ENCODE results near the gene TFR2. TPM values are rescaled to one million over a fixed set of nuclear protein-coding genes. Genes with fewer than 3 reads are reported as not detected.

The TFR2 gene
- total and polyA plus RNA-seq, 9 donors = 0.22 to 2.2 (median 0.81) TPM

- WGBS (ENCODE audit: insufficient coverage) = 3% methylated on average over 31 of the region's 37 CpGs
- Histone ChIP-seq H3K27me3 (ENCODE audit: control insufficient read depth, insufficient read depth, low read length) (peaks cover 5% of the 10 kb centered on the region), H3K9me3 (replicated peaks; ENCODE audit: control insufficient read depth, low read depth, low read length) (no peaks in the 10 kb centered on the region), H3K4me1 (ENCODE audit: control insufficient read depth, insufficient read depth, low read length) (peaks cover 11% of the 10 kb centered on the region), H3K36me3 (ENCODE audit: control insufficient read depth, insufficient read depth, low read length) (peaks cover 3% of the 10 kb centered on the region), H3K4me3 (ENCODE audit: low read length) (no peak overlapping the region), H3K27ac (ENCODE audit: low read length) (no peak overlapping the region)
- DNase-seq = peak; percentile 84
Measured at GRCh38 chr7:100626530-100627237, 14.7 kb downstream of the TFR2 start.

- peaks cover 11% of the 10 kb centered on the region for H3K4me1 ChIP-seq (ENCODE audit: control insufficient read depth, insufficient read depth, low read length)
- peaks cover 4% of the 10 kb centered on the region for H3K27me3 ChIP-seq (ENCODE audit: control insufficient read depth, insufficient read depth, low read length)
- H3K9me3 ChIP-seq (replicated peaks; ENCODE audit: control insufficient read depth, low read depth, low read length) = no peaks in the 10 kb centered on the region
- peaks cover 3% of the 10 kb centered on the region for H3K36me3 ChIP-seq (ENCODE audit: control insufficient read depth, insufficient read depth, low read length)
- H3K27ac ChIP-seq (ENCODE audit: low read length) = no peak overlapping the region
- no peak for DNase-seq
- WGBS (ENCODE audit: insufficient coverage) = 0% methylated on average over 1 of the region's 3 CpGs
- no peak overlapping the region for H3K4me3 ChIP-seq (ENCODE audit: low read length)
Measured at GRCh38 chr7:100626055-100626454, 15.3 kb downstream of the TFR2 start.

DNA sequence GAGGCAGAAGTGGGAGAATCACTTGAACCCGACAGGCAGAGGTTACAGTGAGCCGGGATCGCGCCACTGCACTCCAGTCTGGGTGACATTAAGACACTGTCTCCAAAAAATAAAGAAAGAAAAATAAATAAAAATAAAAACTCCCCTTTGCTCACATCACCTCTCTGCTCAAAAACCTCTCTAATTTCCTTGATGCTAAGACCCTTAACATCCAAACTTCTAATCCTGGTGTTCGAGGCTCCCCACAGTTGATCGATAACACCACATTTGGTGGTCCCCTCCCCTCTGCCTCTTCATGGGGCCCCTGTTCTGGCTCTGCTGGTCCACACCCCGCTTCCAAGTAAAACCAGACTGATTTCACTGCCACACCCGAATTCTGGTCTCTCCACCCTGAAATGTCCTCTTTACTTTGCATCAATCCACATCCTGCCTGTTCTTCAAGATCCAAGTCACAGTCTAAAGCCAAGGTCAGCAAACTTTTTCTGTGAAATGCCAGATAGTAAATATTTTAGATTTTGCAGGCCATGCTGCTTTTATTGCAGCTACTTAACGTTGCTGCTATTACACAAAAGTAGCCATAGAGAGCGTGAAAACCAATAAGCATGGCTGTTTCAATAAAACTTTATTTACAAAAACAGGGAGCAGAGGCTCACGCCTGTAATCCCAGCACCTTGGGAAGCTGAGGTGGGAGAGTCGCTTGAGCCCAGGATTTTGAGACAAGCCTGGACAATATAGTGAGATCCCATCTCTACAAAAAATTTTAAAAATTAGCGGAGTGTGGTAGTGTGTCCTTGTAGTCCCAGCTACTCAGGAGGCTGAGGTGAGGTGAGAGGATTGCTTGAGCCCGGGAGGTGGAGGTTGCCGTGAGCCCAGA lies 17.2 kb downstream of the TFR2 start:
- Histone ChIP-seq H3K4me1 (ENCODE audit: control insufficient read depth, insufficient read depth, low read length) (peaks cover 11% of the 10 kb centered on the region), H3K9me3 (replicated peaks; ENCODE audit: control insufficient read depth, low read depth, low read length) (no peaks in the 10 kb centered on the region), H3K27ac (ENCODE audit: low read length) (no peak overlapping the region), H3K36me3 (ENCODE audit: control insufficient read depth, insufficient read depth, low read length) (peaks cover 11% of the 10 kb centered on the region), H3K4me3 (ENCODE audit: low read length) (no peak overlapping the region), H3K27me3 (ENCODE audit: control insufficient read depth, insufficient read depth, low read length) (peaks cover 2% of the 10 kb centered on the region)
- no peak for DNase-seq
- WGBS (ENCODE audit: insufficient coverage) = 85% methylated on average over 6 of the region's 15 CpGs

DNA sequence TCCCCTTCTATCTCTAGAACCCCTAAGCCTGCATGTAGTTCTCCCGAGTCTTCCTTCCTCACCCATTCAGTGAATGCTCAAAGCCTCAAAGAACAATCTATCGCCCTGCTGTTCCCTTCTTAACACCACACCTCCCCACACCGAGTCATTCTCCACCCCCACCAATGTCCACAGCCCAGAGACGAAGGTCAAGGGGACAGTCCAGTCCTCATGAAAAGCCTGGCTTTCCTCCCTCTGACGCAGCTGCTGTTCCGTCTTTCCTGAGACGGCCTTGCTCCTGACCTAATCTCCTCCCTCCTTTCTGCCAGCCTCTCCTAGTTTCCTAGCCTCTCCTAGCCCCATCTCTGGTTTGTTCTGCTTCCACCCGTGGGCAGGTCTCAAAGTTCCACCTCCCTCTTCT lies 19.8 kb downstream of the TFR2 start:
- 60% methylated on average over 8 of the region's 8 CpGs for WGBS (ENCODE audit: insufficient coverage)
- H3K27ac ChIP-seq (ENCODE audit: low read length) = no peak overlapping the region
- DNase-seq = no peak
- H3K4me3 ChIP-seq (ENCODE audit: low read length) = no peak overlapping the region
- no peaks in the 10 kb centered on the region for H3K9me3 ChIP-seq (replicated peaks; ENCODE audit: control insufficient read depth, low read depth, low read length)
- H3K36me3 ChIP-seq (ENCODE audit: control insufficient read depth, insufficient read depth, low read length) = peaks cover 11% of the 10 kb centered on the region
- H3K4me1 ChIP-seq (ENCODE audit: control insufficient read depth, insufficient read depth, low read length) = peaks cover 6% of the 10 kb centered on the region
- H3K27me3 ChIP-seq (ENCODE audit: control insufficient read depth, insufficient read depth, low read length) = no peaks in the 10 kb centered on the region

DNA sequence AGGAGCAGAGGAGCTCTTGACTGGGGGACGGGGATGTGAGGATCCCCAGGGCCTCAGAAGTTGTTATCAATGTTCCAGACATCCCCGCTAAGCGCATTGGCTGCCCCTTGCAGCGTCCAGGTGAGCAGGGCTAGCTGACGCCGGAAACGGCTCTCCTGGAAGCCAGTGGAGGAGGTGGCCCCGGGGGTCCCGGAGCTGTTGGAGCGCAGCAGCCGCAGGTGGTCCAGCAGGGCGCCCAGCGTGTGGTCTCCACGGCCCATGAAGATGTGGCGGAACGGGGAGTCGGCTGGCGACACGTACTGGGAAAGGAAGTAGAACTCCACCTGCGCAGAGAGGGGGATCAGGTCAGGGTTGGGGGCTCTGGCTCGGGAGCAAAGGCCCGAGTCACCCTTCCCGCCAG lies 20.5 kb downstream of the TFR2 start:
- no peaks in the 10 kb centered on the region for H3K9me3 ChIP-seq (replicated peaks; ENCODE audit: control insufficient read depth, low read depth, low read length)
- 90% methylated on average over 13 of the region's 23 CpGs for WGBS (ENCODE audit: insufficient coverage)
- H3K4me1 ChIP-seq (ENCODE audit: control insufficient read depth, insufficient read depth, low read length) = no peaks in the 10 kb centered on the region
- no peak overlapping the region for H3K4me3 ChIP-seq (ENCODE audit: low read length)
- H3K36me3 ChIP-seq (ENCODE audit: control insufficient read depth, insufficient read depth, low read length) = peaks cover 11% of the 10 kb centered on the region
- no peak overlapping the region for H3K27ac ChIP-seq (ENCODE audit: low read length)
- DNase-seq = no peak
- H3K27me3 ChIP-seq (ENCODE audit: control insufficient read depth, insufficient read depth, low read length) = no peaks in the 10 kb centered on the region

DNA sequence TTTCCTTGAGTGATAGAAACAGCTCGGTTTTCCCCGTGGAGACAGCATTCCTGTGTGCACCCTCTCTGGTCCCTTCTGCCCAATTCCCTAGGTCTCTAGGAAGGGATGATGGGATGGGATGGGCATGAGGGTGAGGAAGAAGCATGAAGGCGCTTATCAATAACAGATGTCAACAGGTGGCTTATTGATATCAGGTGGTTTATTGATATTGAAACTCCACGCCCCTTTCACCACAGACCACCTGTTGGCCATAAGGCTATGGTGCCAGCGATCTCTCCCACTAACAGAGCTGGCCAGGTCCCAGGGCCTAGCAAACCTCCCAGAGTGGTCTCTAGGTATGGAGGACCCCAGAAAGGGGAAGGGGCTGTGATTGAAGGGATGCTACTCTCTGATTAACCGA lies 21.1 kb downstream of the TFR2 start:
- no peak for DNase-seq
- Histone ChIP-seq H3K27ac (ENCODE audit: low read length) (no peak overlapping the region), H3K4me1 (ENCODE audit: control insufficient read depth, insufficient read depth, low read length) (no peaks in the 10 kb centered on the region), H3K4me3 (ENCODE audit: low read length) (no peak overlapping the region), H3K36me3 (ENCODE audit: control insufficient read depth, insufficient read depth, low read length) (peaks cover 15% of the 10 kb centered on the region), H3K27me3 (ENCODE audit: control insufficient read depth, insufficient read depth, low read length) (no peaks in the 10 kb centered on the region), H3K9me3 (replicated peaks; ENCODE audit: control insufficient read depth, low read depth, low read length) (no peaks in the 10 kb centered on the region)
- WGBS (ENCODE audit: insufficient coverage) = 93% methylated on average over 3 of the region's 6 CpGs

GRCh38 chr7:100614308-100614861 lies 27.0 kb downstream of the TFR2 start:
- Histone ChIP-seq H3K27ac (ENCODE audit: low read length) (no peak overlapping the region), H3K36me3 (ENCODE audit: control insufficient read depth, insufficient read depth, low read length) (peaks cover 9% of the 10 kb centered on the region), H3K4me1 (ENCODE audit: control insufficient read depth, insufficient read depth, low read length) (peaks cover 10% of the 10 kb centered on the region), H3K27me3 (ENCODE audit: control insufficient read depth, insufficient read depth, low read length) (no peaks in the 10 kb centered on the region), H3K9me3 (replicated peaks; ENCODE audit: control insufficient read depth, low read depth, low read length) (no peaks in the 10 kb centered on the region), H3K4me3 (ENCODE audit: low read length) (no peak overlapping the region)
- 100% methylated on average over 1 of the region's 6 CpGs for WGBS (ENCODE audit: insufficient coverage)
- DNase-seq = no peak

- DNase-seq = no peak
- H3K27me3 ChIP-seq (ENCODE audit: control insufficient read depth, insufficient read depth, low read length) = no peaks in the 10 kb centered on the region
- H3K36me3 ChIP-seq (ENCODE audit: control insufficient read depth, insufficient read depth, low read length) = peaks cover 9% of the 10 kb centered on the region
- H3K27ac ChIP-seq (ENCODE audit: low read length) = no peak overlapping the region
- H3K9me3 ChIP-seq (replicated peaks; ENCODE audit: control insufficient read depth, low read depth, low read length) = no peaks in the 10 kb centered on the region
- peaks cover 10% of the 10 kb centered on the region for H3K4me1 ChIP-seq (ENCODE audit: control insufficient read depth, insufficient read depth, low read length)
- no peak overlapping the region for H3K4me3 ChIP-seq (ENCODE audit: low read length)
- 97% methylated on average over 5 of the region's 13 CpGs for WGBS (ENCODE audit: insufficient coverage)
Measured at GRCh38 chr7:100613412-100614175, 27.8 kb downstream of the TFR2 start.

DNA sequence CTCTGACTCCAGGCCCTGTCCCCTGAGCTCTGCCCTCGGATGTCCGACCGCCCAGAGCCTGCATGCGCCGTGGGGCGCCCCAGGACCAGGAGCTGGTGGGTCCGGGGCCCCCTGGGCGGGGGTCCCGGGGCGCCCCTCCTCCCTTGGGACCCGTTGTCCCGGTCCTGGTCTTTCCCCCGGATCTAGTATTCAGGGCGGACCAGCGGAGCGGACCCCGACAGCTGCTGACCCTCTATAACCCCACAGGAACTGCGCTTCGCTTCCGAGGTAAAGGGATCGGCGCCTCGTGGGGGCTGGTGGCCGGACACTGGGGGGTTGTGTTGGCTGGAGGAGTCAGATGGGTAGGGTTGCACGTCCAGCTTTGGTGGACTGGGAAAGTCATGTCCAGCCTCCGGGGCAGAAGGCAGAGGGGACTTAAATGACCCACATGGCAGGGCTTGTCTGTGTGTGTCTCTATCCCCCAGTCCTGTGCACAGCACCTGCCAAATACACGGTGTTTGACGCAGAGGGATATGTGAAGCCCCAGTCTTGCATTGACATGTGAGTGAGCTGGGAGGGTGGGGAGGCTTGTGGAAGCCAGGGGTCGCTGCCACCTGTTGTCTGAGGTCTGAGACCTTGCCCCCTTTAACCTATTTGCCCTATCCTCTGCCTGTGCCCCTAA lies 28.5 kb downstream of the TFR2 start:
- 1% methylated on average over 15 of the region's 29 CpGs for WGBS (ENCODE audit: insufficient coverage)
- H3K27ac ChIP-seq (ENCODE audit: low read length) = peak overlapping the region; percentile 52
- DNase-seq = peak; percentile 51
- peaks cover 10% of the 10 kb centered on the region for H3K4me1 ChIP-seq (ENCODE audit: control insufficient read depth, insufficient read depth, low read length)
- no peaks in the 10 kb centered on the region for H3K9me3 ChIP-seq (replicated peaks; ENCODE audit: control insufficient read depth, low read depth, low read length)
- H3K27me3 ChIP-seq (ENCODE audit: control insufficient read depth, insufficient read depth, low read length) = no peaks in the 10 kb centered on the region
- peaks cover 9% of the 10 kb centered on the region for H3K36me3 ChIP-seq (ENCODE audit: control insufficient read depth, insufficient read depth, low read length)
- H3K4me3 ChIP-seq (ENCODE audit: low read length) = peak overlapping the region; percentile 88

All from muscle of leg (tissue), 11 donors.